Cardiac muscle cell (in vitro differentiated cells and primary cell): ENCODE data around the gene NTRK1. TPM values are rescaled to one million over a fixed set of nuclear protein-coding genes. Genes with fewer than 3 reads are reported as not detected.
A peak's percentile ranks its signal among the peaks of the same experiment; 100 is the strongest.
"Not testable (repeated sequence)": the region's sequence is repeated elsewhere in the genome, so short reads cannot be mapped to it uniquely, and the experiment has no call there.

Experiments used
- DNase-seq, 2 donors: peaks; one replicate each; pipeline versions ENCODE4 v3.0.0 to v3.0.0-alpha.2; 2010 to 2017; ENCODE audit warnings: low read depth in 1 of 2, low spot score in 1 of 2
- H3K27ac ChIP-seq: fragments of 200-600 bp; sonication (generic); 2 replicates; pipeline ENCODE4 v1.5.1; 2016
- H3K27me3 ChIP-seq: fragments of 200-600 bp; sonication (generic); 2 replicates; pipeline ENCODE4 v1.6.0; 2016; ENCODE audit warnings: control low read depth
- H3K36me3 ChIP-seq: fragments of 200-600 bp; sonication (generic); 2 replicates; pipeline ENCODE4 v1.5.1; 2016; ENCODE audit warnings: control low read depth
- H3K4me1 ChIP-seq: fragments of 200-600 bp; sonication (generic); 2 replicates; pipeline ENCODE4 v1.8.1; 2017; ENCODE audit warnings: low read depth, mild to moderate bottlenecking, mixed run types
- H3K4me3 ChIP-seq: fragments of 200-600 bp; sonication (generic); 2 replicates; pipeline ENCODE4 v1.5.1; 2016; ENCODE audit warnings: mild to moderate bottlenecking
- H3K9me3 ChIP-seq: fragments of 200-600 bp; sonication (generic); 2 replicates; pipeline ENCODE4 v1.5.1; 2017; ENCODE audit warnings: low read depth, mild to moderate bottlenecking, control low read depth
- polyA plus RNA-seq: library from polyadenylated mRNA; unstranded; fragments of >200 nt; fragmentation: Nextera tagmentation; extraction: Ambion mirVana; gene quantifications from 2 replicates; pipeline ENCODE4 v1.2.1, GENCODE V29; 2016
- total RNA-seq: library from RNA; depleted of rRNA; stranded (reverse); fragments of >200 nt; gene quantifications from 2 replicates; pipeline ENCODE4 v1.2.3, GENCODE V29; 2016
- TF ChIP-seq, protein P1 (sequence below): IDR thresholded peaks from 2 replicates; pipeline ENCODE4 v1.5.1; 2012; ENCODE audit warnings: low read depth, mild to moderate bottlenecking, low read length

The NTRK1 gene
- total and polyA plus RNA-seq, 2 experiments from 2014 or later, result 2.4 to 3.6 TPM

DNA sequence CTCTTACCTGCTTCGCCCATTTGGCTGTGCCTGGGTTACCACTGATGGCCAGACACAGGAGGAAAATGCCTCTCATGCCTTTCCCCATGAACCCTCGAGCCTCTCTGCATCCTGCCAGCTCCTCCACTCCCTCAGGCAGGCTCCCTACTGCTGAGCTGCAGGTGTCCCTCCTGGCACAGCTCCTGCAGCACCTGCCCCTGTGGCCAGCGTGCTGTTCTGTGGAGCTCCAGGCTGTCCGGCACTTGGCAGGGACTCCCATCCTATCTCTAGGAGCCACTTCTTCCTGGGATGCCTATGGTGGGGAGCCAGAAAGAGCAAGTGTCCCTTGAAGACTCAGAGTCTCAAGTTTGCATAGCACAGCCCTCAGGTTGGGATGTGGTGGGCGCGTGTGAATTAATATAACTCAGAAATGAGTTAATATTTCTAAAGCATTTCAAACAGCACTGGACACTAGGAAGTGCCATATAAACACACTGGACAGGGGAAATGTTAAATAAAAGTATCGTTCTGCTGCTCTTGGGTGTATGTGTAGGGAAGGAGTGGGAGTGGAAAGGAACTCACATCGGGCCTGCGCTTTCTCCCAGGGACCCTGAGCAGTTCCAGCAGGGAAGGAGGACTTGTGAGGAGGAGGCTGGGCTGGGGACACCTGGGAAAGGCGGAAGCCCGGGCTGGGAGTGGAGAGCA lies 62.5 kb downstream of the NTRK1 start:
- H3K27me3 ChIP-seq, result peaks cover 86% of the 10 kb centered on the region
- peak overlapping the region; percentile 25 for H3K4me3 ChIP-seq
- DNase-seq, result no peak
- no peaks in the 10 kb centered on the region for H3K9me3 ChIP-seq
- H3K36me3 ChIP-seq, result no peaks in the 10 kb centered on the region
- peaks cover 4% of the 10 kb centered on the region for H3K4me1 ChIP-seq
- TF ChIP-seq, protein P1, sequence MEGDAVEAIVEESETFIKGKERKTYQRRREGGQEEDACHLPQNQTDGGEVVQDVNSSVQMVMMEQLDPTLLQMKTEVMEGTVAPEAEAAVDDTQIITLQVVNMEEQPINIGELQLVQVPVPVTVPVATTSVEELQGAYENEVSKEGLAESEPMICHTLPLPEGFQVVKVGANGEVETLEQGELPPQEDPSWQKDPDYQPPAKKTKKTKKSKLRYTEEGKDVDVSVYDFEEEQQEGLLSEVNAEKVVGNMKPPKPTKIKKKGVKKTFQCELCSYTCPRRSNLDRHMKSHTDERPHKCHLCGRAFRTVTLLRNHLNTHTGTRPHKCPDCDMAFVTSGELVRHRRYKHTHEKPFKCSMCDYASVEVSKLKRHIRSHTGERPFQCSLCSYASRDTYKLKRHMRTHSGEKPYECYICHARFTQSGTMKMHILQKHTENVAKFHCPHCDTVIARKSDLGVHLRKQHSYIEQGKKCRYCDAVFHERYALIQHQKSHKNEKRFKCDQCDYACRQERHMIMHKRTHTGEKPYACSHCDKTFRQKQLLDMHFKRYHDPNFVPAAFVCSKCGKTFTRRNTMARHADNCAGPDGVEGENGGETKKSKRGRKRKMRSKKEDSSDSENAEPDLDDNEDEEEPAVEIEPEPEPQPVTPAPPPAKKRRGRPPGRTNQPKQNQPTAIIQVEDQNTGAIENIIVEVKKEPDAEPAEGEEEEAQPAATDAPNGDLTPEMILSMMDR, result no peak
- no peak overlapping the region for H3K27ac ChIP-seq

DNA sequence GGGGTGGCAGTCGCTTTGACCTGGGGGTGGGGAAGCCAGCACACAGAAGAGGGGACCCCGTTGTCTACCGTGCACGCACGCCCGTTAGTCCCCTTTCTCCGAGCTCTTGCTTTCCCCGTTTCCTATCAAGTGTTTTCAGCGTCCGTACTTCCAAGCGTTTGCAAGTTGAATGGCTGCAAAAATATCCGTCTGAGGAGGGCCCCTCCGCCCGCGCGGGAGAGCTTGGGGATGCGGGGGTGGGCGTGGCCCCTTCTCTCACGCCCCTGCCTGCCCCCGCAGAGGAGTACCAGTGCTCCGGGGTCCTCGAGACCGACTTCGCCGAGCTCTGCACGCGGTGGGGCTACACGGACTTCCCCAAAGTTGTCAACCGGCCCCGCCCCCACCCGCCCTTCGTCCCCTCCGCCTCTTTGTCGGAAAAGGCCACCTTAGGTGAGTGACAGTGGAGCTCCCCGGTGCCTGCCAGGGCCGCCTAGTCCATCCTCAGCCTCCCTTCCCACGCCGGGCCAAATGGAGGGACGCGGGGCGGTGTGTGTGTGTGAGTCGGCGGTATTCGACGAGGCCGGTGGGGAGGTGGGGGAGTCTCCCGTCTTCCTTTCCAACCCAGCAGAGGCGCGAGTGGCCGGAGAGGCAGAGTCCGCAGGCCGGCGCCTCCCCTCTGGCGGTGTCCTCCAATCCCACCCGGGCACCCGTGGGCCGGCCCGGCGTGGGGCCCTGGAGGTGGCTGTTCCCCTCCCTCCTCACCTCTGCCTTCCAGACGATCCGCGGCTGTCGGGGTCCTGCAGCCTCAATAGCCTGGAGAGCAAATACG lies 63.2 kb downstream of the NTRK1 start:
- H3K36me3 ChIP-seq, result no peaks in the 10 kb centered on the region
- H3K27me3 ChIP-seq, result peaks cover 91% of the 10 kb centered on the region
- no peaks in the 10 kb centered on the region for H3K9me3 ChIP-seq
- TF ChIP-seq, protein P1, result no peak
- peak overlapping the region; percentile 25 for H3K4me3 ChIP-seq
- DNase-seq, result peak in 1 of 2 donors; percentile 35
- H3K4me1 ChIP-seq, result peaks cover 4% of the 10 kb centered on the region
- H3K27ac ChIP-seq, result no peak overlapping the region

DNA sequence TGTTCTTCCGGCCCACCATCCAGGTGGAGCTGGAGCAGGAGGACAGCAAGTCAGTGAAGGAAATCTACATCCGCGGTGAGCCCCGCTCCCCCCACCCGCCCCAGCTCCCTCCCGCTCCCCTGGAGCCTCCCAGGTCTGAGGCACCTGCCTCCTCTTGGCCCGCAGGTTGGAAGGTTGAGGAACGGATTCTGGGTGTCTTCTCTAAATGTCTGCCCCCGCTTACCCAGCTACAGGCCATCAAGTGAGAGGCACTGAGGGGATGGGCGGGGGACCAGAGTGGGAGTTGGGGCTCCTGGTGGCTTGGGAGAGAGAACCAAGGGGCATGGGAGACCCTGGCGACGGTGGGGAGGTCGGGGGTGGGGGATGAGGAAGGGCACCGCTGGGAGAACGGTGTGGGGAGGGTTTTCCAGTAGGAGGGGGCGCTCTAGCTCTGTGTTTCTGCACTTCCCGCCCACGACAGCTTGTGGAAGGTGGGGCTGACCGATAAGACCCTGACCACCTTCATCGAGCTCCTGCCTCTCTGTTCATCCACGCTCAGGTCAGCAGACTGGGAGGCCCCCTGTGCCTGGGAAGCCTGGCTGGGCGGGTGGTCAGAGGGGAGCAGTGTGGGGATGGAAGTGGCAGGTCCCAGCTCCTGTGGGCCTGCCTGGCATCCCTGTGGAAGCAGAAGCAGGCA lies 64.0 kb downstream of the NTRK1 start:
- Histone ChIP-seq H3K27me3 (peaks cover 98% of the 10 kb centered on the region), H3K9me3 (no peaks in the 10 kb centered on the region), H3K36me3 (no peaks in the 10 kb centered on the region), H3K4me1 (peaks cover 4% of the 10 kb centered on the region), H3K4me3 (peak overlapping the region; percentile 25), H3K27ac (no peak overlapping the region)
- TF ChIP-seq, protein P1, result no peak
- no peak for DNase-seq

DNA sequence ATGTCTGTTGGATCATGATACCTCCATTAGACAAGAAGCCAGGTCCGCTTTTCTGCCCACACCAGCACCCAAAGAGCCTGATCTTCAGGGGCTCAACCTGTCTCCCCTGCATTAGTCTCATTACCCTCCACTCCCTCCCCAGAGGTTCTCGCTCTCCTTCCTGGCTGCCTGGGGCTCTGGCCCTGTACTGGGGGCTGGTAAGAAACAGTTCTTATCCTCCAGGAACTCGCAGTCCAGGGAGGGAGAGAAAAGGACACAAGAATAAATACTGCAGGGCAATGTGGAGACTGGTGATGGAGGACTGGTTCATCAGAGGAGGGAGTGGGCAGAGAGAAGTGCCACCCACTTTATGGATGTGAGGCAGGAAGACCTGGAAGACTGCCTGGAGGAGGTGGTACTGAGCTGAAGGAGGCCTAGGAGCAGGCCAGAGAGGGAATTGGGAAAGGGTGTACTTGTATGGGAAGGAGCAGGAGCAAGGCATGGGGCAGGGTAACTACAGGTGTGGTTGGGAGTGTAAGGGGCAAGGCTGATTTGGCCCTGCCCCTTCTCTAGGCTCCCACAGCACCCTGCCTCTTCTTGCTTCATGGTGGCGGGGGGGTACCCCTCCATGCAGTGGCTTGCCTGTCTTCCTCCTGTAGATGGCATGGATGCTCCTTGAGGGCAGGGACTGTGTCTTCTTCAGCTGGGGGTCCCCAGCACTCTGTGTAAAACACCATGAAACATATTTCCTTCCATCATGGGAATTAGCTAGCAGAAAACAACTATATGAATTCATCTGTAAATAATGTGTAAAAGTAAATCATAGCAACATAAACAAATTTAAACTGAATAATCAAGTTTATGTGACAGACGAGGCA lies 64.7 kb downstream of the NTRK1 start:
- TF ChIP-seq, protein P1, result no peak
- Histone ChIP-seq H3K9me3 (no peaks in the 10 kb centered on the region), H3K4me1 (peaks cover 4% of the 10 kb centered on the region), H3K36me3 (no peaks in the 10 kb centered on the region), H3K27me3 (peaks cover 92% of the 10 kb centered on the region), H3K27ac (no peak overlapping the region), H3K4me3 (no peak overlapping the region)
- DNase-seq, result no peak

DNA sequence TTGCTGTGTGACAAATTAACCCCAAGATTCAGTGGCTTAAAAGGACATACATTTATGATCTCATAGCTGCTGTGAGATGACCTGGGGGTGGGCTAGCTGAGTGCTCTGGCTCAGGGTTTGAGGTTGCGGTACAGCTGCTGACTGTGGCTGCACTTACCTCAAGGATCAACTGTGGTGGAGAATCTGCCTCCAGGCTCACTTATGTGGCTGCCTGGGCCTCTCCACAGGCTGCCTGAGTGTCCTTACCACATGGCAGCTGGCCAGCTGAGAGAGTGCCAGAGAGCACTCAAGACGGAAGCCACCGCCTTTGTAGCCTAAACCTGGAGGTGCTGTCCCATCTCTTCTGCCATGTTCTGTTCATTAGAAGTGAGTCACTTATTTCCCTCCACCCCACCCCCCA lies 65.5 kb downstream of the NTRK1 start:
- TF ChIP-seq, protein P1, result no peak
- no peak overlapping the region for H3K4me3 ChIP-seq
- no peak overlapping the region for H3K27ac ChIP-seq
- DNase-seq, result peak; percentile 42 to 55
- peaks cover 84% of the 10 kb centered on the region for H3K27me3 ChIP-seq
- H3K9me3 ChIP-seq, result no peaks in the 10 kb centered on the region
- H3K4me1 ChIP-seq, result peaks cover 4% of the 10 kb centered on the region
- H3K36me3 ChIP-seq, result no peaks in the 10 kb centered on the region

DNA sequence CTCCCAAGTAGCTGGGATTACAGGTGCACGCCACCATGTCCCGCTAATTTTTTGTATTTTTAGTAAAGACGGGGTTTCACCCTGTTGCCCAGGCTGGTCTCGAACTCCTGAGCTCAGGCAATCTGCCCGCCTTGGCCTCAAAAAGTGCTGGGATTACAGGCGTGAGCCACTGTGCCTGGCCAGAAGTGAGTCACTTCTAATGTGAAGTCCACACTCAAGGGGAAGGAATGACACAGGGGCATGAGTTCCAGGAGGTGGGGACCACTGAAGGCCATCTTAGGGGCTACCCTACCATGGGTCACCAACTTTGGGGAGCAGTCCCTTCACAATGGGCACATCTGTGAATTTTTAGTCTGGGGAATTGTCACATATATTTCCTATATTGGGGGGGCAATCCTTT lies 66.0 kb downstream of the NTRK1 start:
- H3K27me3 ChIP-seq, result peaks cover 79% of the 10 kb centered on the region
- not testable (repeated sequence) for H3K27ac ChIP-seq, H3K4me3 ChIP-seq, H3K36me3 ChIP-seq, DNase-seq, H3K9me3 ChIP-seq, H3K4me1 ChIP-seq
